Gastrocnemius medialis (tissue), 4 donors: ENCODE data around the gene ASS1. TPM values are rescaled to one million over a fixed set of nuclear protein-coding genes. Genes with fewer than 3 reads are reported as not detected.

ENCODE experiments used
- ATAC-seq, 2 donors: fragments of 150-250 bp; one replicate each; pipeline ENCODE4 v1.9.1; 2016
- DNase-seq, 2 donors: peaks; one replicate each; pipeline ENCODE4 v3.0.0-alpha.2; 2019
- H3K27ac ChIP-seq, 4 donors: fragments of 200-600 bp; sonication (generic); 1 replicate in 1 of 4; 2 replicates in 3 of 4; pipeline ENCODE4 v1.5.1; 2016 to 2018; ENCODE audit warnings: mild to moderate bottlenecking in 2 of 4, moderate library complexity in 1 of 4
- H3K27me3 ChIP-seq, 3 donors: fragments of 200-600 bp; sonication (generic) in 2 of 3; 1 replicate in 1 of 3; 2 replicates in 2 of 3; pipeline versions ENCODE4 v1.5.1 to v1.6.0; 2016 to 2019; ENCODE audit warnings: mild to moderate bottlenecking in 1 of 3, moderate library complexity in 1 of 3
- H3K36me3 ChIP-seq, 2 donors: fragments of 200-600 bp; sonication (generic) in 1 of 2; one replicate each; pipeline ENCODE4 v1.5.1; 2017 to 2018
- H3K4me1 ChIP-seq, 2 donors: fragments of 200-600 bp; sonication (generic) in 1 of 2; one replicate each; pipeline ENCODE4 v1.5.1; 2016 to 2017; ENCODE audit warnings: mild to moderate bottlenecking in 2 of 2
- H3K4me3 ChIP-seq, 4 donors: fragments of 200-600 bp; sonication (generic) in 3 of 4; 1 replicate in 1 of 4; 2 replicates in 3 of 4; pipeline ENCODE4 v1.5.1; 2016 to 2019; ENCODE audit warnings: mild to moderate bottlenecking in 2 of 4
- H3K9me3 ChIP-seq, 3 donors: fragments of 200-600 bp; sonication (generic) in 2 of 3; 1 replicate in 1 of 3; 2 replicates in 2 of 3; pipeline ENCODE4 v1.5.1; 2016 to 2019
- CTCF ChIP-seq, 5 experiments: fragments of 450-650 bp in 3 of 5; fragments of 200-600 bp in 2 of 5; sonication (generic) in 2 of 5; IDR thresholded peaks in 4 of 5; conservative IDR thresholded peaks in 1 of 5; 1 replicate in 4 of 5; 2 replicates in 1 of 5; pipeline ENCODE4 v1.5.1; 2016 to 2019; ENCODE audit warnings: antibody characterized with exemption in 5 of 5, mild to moderate bottlenecking in 3 of 5, moderate library complexity in 3 of 5
- POLR2A ChIP-seq, 2 donors: fragments of 450-650 bp; IDR thresholded peaks; one replicate each; pipeline ENCODE4 v1.6.1; 2017; ENCODE audit warnings: antibody characterized with exemption in 2 of 2, mild to moderate bottlenecking in 2 of 2, moderate library complexity in 2 of 2
- in situ Hi-C, 4 donors: fragments of 200-750 bp; cut with MboI; loops; one replicate each; pipeline versions ENCODE4 v1.15.0 to v1.8.0; 2017; ENCODE audit warnings: low sequenced_read_pairs in 4 of 4
- intact Hi-C: fragments of 100-400 bp; cut with DNase I; formaldehyde crosslinking; loops from one replicate; pipeline ENCODE4 v1.15.1; 2023; ENCODE audit warnings: low total_unique reads
- total RNA-seq, 4 donors: library from RNA; depleted of rRNA; stranded (reverse); fragments of >200 nt; gene quantifications; one replicate each; pipeline versions ENCODE4 v1.1.0 to v1.2.3, GENCODE V29; 2016

The ASS1 gene
- total RNA-seq, 4 donors from 2014 or later = 44.5 to 83.4 (median 68.5) TPM

GRCh38 chr9:130441031-130441430, 3.7 kb upstream of the ASS1 start:
- TF ChIP-seq POLR2A (IDR thresholded peaks at IDR 0.05) = no peak
- no peak for TF ChIP-seq CTCF (IDR thresholded peaks at IDR 0.05 in 4 of 5, conservative IDR thresholded peaks at IDR 0.05 in 1 of 5)
- intact Hi-C loops (loop anchor here (10.0 kb wide), 1 partner anchor 394 kb away; the partner anchor contains the start of gene ABL1), in situ Hi-C loops (no loop called here)
- Histone ChIP-seq H3K4me1 (peaks cover 5 to 11% of the 10 kb centered on the region in 2 donors), H3K36me3 (no peaks in the 10 kb centered on the region), H3K4me3 (no peak overlapping the region), H3K27ac (no peak overlapping the region), H3K27me3 (no peaks in the 10 kb centered on the region), H3K9me3 (no peaks in the 10 kb centered on the region)
- ATAC-seq (no peak), DNase-seq (no peak)

- intact Hi-C loops (loop anchor here (10.0 kb wide), 1 partner anchor 392 kb away; the partner anchor contains the start of gene ABL1), in situ Hi-C loops (no loop called here)
- no peak overlapping the region for H3K27ac ChIP-seq
- no peak for DNase-seq
- no peak overlapping the region for H3K4me3 ChIP-seq
- TF ChIP-seq CTCF (IDR thresholded peaks at IDR 0.05 in 4 of 5, conservative IDR thresholded peaks at IDR 0.05 in 1 of 5) (no peak), POLR2A (IDR thresholded peaks at IDR 0.05) (no peak)
- H3K9me3 ChIP-seq = no peaks in the 10 kb centered on the region
- peaks cover 24 to 30% of the 10 kb centered on the region in 2 donors for H3K4me1 ChIP-seq
- ATAC-seq = no peak
- H3K27me3 ChIP-seq = no peaks in the 10 kb centered on the region
- H3K36me3 ChIP-seq = no peaks in the 10 kb centered on the region
Measured at GRCh38 chr9:130442746-130443455, 1.9 kb upstream of the ASS1 start.

DNA sequence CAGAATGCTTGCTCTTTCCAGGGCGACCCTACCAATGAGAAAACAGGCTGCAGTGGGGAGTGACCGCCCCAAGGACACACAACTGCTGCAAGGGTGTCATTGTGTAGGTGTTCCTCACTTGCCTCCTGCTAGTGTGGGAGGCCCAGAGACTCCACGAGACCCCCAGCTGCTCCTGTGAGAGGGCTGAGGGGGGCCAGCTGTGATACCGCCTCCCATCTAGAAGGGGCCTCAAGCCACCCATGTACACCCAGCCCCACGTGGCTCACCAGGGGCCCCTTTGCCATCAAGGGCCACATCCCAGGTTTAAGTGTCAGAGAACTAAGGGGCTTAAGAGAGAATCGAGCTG, 1.3 kb upstream of the ASS1 start:
- no peak for DNase-seq
- Histone ChIP-seq H3K27ac (no peak overlapping the region), H3K4me1 (peaks cover 25 to 34% of the 10 kb centered on the region in 2 donors), H3K36me3 (no peaks in the 10 kb centered on the region), H3K27me3 (no peaks in the 10 kb centered on the region), H3K4me3 (no peak overlapping the region), H3K9me3 (no peaks in the 10 kb centered on the region)
- in situ Hi-C loops (no loop called here), intact Hi-C loops (loop anchor here (10.0 kb wide), 1 partner anchor 391 kb away; the partner anchor contains the start of gene ABL1)
- no peak for ATAC-seq
- TF ChIP-seq CTCF (IDR thresholded peaks at IDR 0.05 in 4 of 5, conservative IDR thresholded peaks at IDR 0.05 in 1 of 5) (no peak), POLR2A (IDR thresholded peaks at IDR 0.05) (no peak)

DNA sequence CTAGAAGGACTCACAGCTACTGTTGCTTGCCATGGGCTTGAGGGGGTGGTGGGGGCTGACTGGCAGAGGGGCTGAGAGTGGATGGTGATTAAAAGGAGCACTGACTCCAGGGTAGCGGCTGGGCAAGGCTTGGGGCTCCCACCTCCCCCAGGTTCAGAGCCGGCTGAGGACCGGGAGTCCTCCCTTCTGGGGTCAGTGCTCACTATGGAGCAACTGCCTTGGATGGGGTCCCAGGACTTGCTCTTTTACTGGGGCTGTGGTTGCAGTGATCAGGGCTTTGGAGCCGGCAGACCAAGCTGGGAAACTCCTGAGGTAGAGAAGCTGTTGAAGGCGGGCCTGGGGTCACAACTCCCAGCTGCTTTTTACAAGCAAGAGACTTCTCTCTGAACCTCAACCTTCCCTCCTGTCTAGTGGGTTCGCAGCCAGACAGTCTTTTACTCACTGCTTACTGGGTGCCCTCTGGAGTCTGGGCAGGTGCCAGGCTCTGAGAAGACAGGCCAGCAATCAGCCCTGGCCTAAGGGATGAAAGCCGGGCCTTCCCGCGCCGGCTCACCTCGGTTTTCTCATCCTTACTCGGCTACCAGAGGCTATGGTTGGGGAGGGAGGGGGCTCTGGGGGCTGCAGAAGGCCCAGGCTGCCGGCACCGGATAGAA, 795 bp upstream of the ASS1 start:
- H3K27me3 ChIP-seq = no peaks in the 10 kb centered on the region
- peak overlapping the region; percentile 77 to 86 (median 80) for H3K27ac ChIP-seq
- intact Hi-C loops (loop anchor here (10.0 kb wide), 1 partner anchor 391 kb away; the partner anchor contains the start of gene ABL1), in situ Hi-C loops (no loop called here)
- ATAC-seq (no peak), DNase-seq (peak in 1 of 2 donors; percentile 30)
- H3K9me3 ChIP-seq = no peaks in the 10 kb centered on the region
- TF ChIP-seq CTCF (IDR thresholded peaks at IDR 0.05 in 4 of 5, conservative IDR thresholded peaks at IDR 0.05 in 1 of 5) (no peak), POLR2A (IDR thresholded peaks at IDR 0.05) (no peak)
- H3K4me1 ChIP-seq = peaks cover 25 to 37% of the 10 kb centered on the region in 2 donors
- H3K36me3 ChIP-seq = no peaks in the 10 kb centered on the region
- peak overlapping the region in 3 of 4 donors; percentile 74 to 80 (median 76) for H3K4me3 ChIP-seq
